GM18870 (cell line): ENCODE measurements around the gene FIBIN.

ENCODE experiments used
- ATAC-seq: cut with Tn5 transposase; IDR thresholded peaks from one replicate; pipeline ENCODE4 v1.9.1; 2021; ENCODE audit warnings: moderate library complexity; ENCODE audit not compliant: unreplicated experiment

Gene FIBIN

GRCh38 chr11:27020751-27021150 lies 26.8 kb downstream of the FIBIN start:
- no peak for ATAC-seq

- ATAC-seq: no peak
Observed at GRCh38 chr11:27022659-27023251, 28.8 kb downstream of the FIBIN start.

- ATAC-seq: no peak
Observed at GRCh38 chr11:27024865-27025264, 31.0 kb downstream of the FIBIN start.

GRCh38 chr11:27025312-27025955 lies 31.5 kb downstream of the FIBIN start:
- ATAC-seq: no peak

- ATAC-seq: no peak
Observed at GRCh38 chr11:27025957-27026733, 32.2 kb downstream of the FIBIN start.

- no peak for ATAC-seq
Observed at GRCh38 chr11:27028561-27028965, 34.7 kb downstream of the FIBIN start.

GRCh38 chr11:27029966-27030365 lies 36.1 kb downstream of the FIBIN start:
- ATAC-seq: no peak

GRCh38 chr11:27031754-27032153 lies 37.8 kb downstream of the FIBIN start:
- no peak for ATAC-seq

- no peak for ATAC-seq
Observed at GRCh38 chr11:27039873-27040272, 46.0 kb downstream of the FIBIN start.

- ATAC-seq: no peak
Observed at GRCh38 chr11:27040302-27041115, 46.6 kb downstream of the FIBIN start, which contains the start of gene BBOX1. BBOX1 (plus strand) TSS chr11:27040815; CDS start chr11:27055431, 14,616 bp downstream.

- no peak for ATAC-seq
Observed at GRCh38 chr11:27041141-27041899, 47.4 kb downstream of the FIBIN start.
